Lower lobe of right lung (tissue), 2 donors: ENCODE measurements around the gene SEMA7A. TPM values are rescaled to one million over a fixed set of nuclear protein-coding genes. Genes with fewer than 3 reads are reported as not detected.

Experiments used
- ATAC-seq, 2 donors: fragments of 200-7000 bp; cut with Tn5 transposase; one replicate each; pipeline ENCODE4 v1.9.1; 2020 to 2022; ENCODE audit warnings: mild to moderate bottlenecking in 2 of 2, moderate library complexity in 2 of 2
- DNase-seq: peaks from one replicate; pipeline ENCODE4 v3.0.0-alpha.2; 2020
- H3K27ac ChIP-seq: fragments of 200-600 bp; one replicate; pipeline ENCODE4 v1.8.0; 2022
- H3K27me3 ChIP-seq: fragments of 200-600 bp; one replicate; pipeline ENCODE4 v1.8.0; 2022; ENCODE audit warnings: low read depth
- H3K36me3 ChIP-seq: fragments of 200-600 bp; one replicate; pipeline ENCODE4 v1.8.0; 2022; ENCODE audit warnings: mild to moderate bottlenecking
- H3K4me1 ChIP-seq: fragments of 200-600 bp; one replicate; pipeline ENCODE4 v1.8.0; 2022
- H3K4me3 ChIP-seq: fragments of 200-600 bp; one replicate; pipeline ENCODE4 v1.8.0; 2022; ENCODE audit warnings: mild to moderate bottlenecking
- H3K9me3 ChIP-seq: fragments of 200-600 bp; one replicate; pipeline ENCODE4 v1.8.0; 2022
- intact Hi-C: fragments of 100-400 bp; cut with DNase I; formaldehyde crosslinking; loops from one replicate; pipeline ENCODE4 v1.11.0; 2022
- total RNA-seq: library from RNA; stranded (reverse); fragmentation: NEBNext Ultra II Directional; extraction: Animal tissue kit (Norgen Biotek cat#: 25700); gene quantifications from one replicate; pipeline ENCODE4 v1.2.1, GENCODE V29; 2021
- TF ChIP-seq, protein P1 (sequence below): fragments of 200-600 bp; IDR thresholded peaks from one replicate; pipeline ENCODE4 v1.8.0; 2022; ENCODE audit warnings: antibody characterized with exemption, mild to moderate bottlenecking
- donor health status: DM: no; HTN: yes; CAD: no; lungs with severe emphysema.

The SEMA7A gene
- total RNA-seq, 1 donor from 2014 or later = 4.6 TPM

GRCh38 chr15:74399100-74399499 is 34.7 kb downstream of the SEMA7A start:
- no peaks in the 10 kb centered on the region for H3K9me3 ChIP-seq
- intact Hi-C loops = no loop called here
- TF ChIP-seq, protein P1, sequence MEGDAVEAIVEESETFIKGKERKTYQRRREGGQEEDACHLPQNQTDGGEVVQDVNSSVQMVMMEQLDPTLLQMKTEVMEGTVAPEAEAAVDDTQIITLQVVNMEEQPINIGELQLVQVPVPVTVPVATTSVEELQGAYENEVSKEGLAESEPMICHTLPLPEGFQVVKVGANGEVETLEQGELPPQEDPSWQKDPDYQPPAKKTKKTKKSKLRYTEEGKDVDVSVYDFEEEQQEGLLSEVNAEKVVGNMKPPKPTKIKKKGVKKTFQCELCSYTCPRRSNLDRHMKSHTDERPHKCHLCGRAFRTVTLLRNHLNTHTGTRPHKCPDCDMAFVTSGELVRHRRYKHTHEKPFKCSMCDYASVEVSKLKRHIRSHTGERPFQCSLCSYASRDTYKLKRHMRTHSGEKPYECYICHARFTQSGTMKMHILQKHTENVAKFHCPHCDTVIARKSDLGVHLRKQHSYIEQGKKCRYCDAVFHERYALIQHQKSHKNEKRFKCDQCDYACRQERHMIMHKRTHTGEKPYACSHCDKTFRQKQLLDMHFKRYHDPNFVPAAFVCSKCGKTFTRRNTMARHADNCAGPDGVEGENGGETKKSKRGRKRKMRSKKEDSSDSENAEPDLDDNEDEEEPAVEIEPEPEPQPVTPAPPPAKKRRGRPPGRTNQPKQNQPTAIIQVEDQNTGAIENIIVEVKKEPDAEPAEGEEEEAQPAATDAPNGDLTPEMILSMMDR = no peak
- no peak overlapping the region for H3K4me3 ChIP-seq
- no peak for ATAC-seq
- no peaks in the 10 kb centered on the region for H3K36me3 ChIP-seq
- peaks cover 6% of the 10 kb centered on the region for H3K27me3 ChIP-seq
- peaks cover 39% of the 10 kb centered on the region for H3K4me1 ChIP-seq
- no peak overlapping the region for H3K27ac ChIP-seq
- DNase-seq = no peak

DNA sequence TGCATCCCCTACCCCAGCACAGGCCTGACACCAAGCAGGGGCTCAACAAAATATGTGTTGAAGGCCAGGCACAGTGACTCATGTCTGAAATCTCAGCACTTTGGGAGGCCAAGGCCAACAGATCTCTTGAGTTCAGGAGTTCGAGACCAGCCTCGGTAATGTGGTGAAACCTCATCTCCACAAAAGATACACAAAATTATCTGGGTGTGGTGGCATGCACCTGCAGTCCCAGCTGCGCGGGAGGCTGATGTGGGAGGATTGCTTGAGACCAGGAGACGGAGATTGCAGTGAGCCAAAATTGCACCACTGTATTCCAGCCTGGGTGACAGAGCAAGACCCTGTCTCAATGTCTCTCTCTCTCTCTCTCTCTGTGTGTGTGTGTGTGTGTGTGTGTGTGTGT is 35.6 kb downstream of the SEMA7A start:
- no peaks in the 10 kb centered on the region for H3K9me3 ChIP-seq
- TF ChIP-seq, protein P1 = no peak
- ATAC-seq = no peak
- H3K4me3 ChIP-seq = no peak overlapping the region
- intact Hi-C loops = no loop called here
- H3K36me3 ChIP-seq = no peaks in the 10 kb centered on the region
- H3K27me3 ChIP-seq = peaks cover 6% of the 10 kb centered on the region
- no peak overlapping the region for H3K27ac ChIP-seq
- no peak for DNase-seq
- peaks cover 33% of the 10 kb centered on the region for H3K4me1 ChIP-seq

DNA sequence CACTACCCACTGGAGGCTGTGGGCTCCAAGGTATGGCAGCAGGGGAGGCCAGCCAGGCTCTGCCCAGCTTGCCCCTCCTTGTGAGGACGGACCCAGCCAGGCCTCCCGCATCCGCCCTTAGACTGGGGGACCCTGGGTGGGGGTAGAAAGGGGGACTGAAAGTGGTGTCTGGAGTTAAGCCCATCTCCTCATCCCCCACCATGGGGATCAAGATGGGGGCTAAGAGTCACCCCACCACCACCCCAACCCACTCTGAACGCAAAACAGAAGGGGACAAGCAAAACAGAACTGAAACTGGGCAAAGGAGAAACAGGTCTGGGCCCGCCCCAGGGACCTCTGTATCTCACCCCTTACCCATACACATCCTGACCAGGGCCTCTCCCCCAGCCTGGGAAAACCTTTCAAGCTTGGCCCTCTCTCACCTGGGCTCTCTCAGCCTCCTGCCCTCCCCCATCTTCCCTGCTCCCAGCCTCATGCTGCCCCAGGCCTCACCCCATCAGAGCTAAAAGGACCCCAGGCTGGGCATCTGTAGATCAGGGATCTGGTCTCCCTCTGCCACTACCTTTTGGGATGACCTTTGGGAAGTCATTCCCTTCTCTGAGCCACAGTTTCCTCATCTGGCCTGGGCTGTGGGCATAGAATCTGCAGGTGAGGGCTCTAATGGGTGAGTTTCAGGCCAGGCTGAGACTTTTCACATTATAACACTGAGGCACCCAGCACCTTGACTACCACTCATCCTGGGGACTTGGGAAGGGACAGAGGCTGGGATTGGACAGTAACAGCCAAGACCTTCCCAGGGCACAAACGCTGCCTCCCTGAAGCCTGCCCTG is 36.3 kb downstream of the SEMA7A start:
- ATAC-seq (peak in 1 of 2 donors; percentile 4), DNase-seq (no peak)
- peaks cover 6% of the 10 kb centered on the region for H3K27me3 ChIP-seq
- H3K27ac ChIP-seq = no peak overlapping the region
- intact Hi-C loops = no loop called here
- H3K4me1 ChIP-seq = peaks cover 25% of the 10 kb centered on the region
- TF ChIP-seq, protein P1 = no peak
- H3K36me3 ChIP-seq = no peaks in the 10 kb centered on the region
- H3K9me3 ChIP-seq = no peaks in the 10 kb centered on the region
- no peak overlapping the region for H3K4me3 ChIP-seq

DNA sequence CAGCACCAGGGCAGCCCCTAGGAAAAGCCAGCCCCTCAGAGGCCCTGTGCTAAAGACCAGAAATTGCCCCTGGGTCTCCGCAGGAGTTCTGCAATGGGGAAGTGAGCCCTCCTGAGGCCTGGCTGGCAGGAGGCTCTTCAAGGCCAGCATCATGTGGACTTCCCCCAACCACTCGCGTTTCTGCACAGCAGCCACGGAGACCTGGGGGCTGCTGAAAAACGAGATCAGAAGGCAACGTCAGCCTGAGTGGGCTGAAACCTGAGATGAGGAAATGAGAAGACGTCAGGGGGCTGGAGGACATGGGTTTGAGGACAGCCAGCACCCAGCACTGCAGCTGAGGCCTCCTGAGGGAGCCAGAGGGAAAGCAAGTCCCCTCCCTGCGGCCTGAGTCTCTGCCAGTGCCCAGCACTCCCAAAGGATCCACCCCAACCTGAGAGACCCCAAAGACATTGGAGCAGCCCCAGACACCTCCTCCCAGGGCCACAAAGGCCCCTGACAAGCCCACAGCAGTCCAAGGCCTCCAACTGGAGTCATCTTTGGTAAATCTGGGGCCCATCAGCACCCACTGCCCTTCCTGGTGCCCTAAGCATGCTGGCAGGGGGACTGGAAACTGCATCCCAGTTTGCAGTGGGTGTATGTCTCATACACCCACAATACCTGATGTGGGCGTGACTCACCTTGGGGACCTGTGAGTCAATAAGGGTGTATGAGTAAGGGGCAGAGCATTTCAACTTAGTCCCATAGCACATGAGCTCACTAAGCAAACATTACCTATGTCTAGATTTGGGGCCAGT is 37.1 kb downstream of the SEMA7A start:
- peaks cover 19% of the 10 kb centered on the region for H3K4me1 ChIP-seq
- intact Hi-C loops = no loop called here
- H3K4me3 ChIP-seq = no peak overlapping the region
- TF ChIP-seq, protein P1 = no peak
- ATAC-seq (peak; percentile 29 to 38), DNase-seq (no peak)
- H3K36me3 ChIP-seq = no peaks in the 10 kb centered on the region
- no peaks in the 10 kb centered on the region for H3K9me3 ChIP-seq
- peaks cover 3% of the 10 kb centered on the region for H3K27me3 ChIP-seq
- H3K27ac ChIP-seq = no peak overlapping the region

GRCh38 chr15:74396146-74396438 is 37.7 kb downstream of the SEMA7A start:
- no peak for DNase-seq
- Histone ChIP-seq H3K36me3 (no peaks in the 10 kb centered on the region), H3K27me3 (no peaks in the 10 kb centered on the region), H3K9me3 (no peaks in the 10 kb centered on the region), H3K4me3 (no peak overlapping the region), H3K4me1 (peaks cover 15% of the 10 kb centered on the region), H3K27ac (no peak overlapping the region)
- TF ChIP-seq, protein P1 = no peak
- no peak for ATAC-seq
- intact Hi-C loops = no loop called here
